Activated T-helper 9 cell treated with anti-CD3 and anti-CD28 coated beads, Interleukin-2, amount 50 U/mL, for 16 hours (primary cell): Measurements from ENCODE around the gene LYG1.

ENCODE experiments used
- DNase-seq: peaks from one replicate; pipeline ENCODE4 v3.0.0-alpha.2; 2020; ENCODE audit warnings: low read depth

The LYG1 gene

DNA sequence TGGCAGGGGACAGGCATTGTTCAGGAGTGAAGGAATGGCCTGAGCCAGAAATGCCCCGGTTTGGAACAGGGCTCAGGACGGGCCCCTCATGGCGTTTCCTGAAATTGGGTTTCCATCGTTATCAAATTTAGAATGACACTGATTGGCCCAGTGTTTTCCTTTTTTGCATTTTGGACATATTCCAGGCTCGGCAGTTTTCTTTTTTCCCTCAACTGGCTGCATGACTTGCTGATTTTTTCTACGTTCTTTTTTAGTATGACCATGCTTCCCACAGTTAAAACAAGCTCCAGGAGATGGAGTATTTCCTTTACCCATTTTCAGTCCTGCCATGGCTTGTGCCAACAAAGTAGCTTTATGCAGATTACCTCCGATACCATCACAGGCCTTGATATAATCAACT, 25.1 kb downstream of the LYG1 start:
- DNase-seq = no peak

DNA sequence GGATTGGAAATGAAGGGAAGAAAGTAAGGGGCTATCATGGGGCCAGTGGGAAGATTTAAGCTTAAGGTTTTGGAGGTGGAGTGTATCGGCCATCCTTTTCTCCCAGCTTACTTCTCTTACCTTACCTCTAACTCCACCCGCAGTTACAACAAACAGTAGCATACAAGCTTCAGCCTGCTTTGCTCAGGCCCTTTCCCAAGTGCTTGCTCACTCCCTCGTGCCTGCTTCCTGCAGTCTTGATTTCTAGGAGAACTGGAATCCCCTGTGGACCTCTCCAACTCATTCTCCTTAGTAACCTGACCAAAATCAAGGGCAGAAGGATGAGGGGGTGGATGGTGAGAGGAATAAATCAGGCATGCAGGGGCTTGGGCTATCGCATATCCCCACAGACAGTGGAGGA, 39.8 kb downstream of the LYG1 start:
- DNase-seq = no peak

DNA sequence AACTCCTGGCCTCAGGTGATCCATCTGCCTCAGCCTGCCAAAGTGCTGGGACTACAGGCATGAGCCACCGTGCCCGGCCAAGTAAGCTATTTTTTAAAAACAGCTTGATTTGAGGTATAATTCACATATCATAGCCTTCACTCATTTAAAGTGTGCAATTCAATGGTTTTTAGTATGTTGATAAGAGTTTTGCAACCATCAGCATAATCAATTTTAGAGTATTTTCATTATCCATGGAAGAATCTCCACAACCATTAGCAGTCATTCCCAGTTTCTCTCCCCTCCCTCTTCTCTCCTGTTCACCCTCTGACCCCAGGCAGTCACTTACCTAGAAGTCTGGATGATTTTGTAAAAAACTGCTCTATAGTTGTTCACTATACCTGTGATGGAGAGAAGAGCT, 40.8 kb downstream of the LYG1 start:
- DNase-seq = no peak

- DNase-seq = no peak
Observed at GRCh38 chr2:99259465-99259864, 41.5 kb downstream of the LYG1 start.

- no peak for DNase-seq
Observed at GRCh38 chr2:99256677-99257076, 44.3 kb downstream of the LYG1 start.

DNA sequence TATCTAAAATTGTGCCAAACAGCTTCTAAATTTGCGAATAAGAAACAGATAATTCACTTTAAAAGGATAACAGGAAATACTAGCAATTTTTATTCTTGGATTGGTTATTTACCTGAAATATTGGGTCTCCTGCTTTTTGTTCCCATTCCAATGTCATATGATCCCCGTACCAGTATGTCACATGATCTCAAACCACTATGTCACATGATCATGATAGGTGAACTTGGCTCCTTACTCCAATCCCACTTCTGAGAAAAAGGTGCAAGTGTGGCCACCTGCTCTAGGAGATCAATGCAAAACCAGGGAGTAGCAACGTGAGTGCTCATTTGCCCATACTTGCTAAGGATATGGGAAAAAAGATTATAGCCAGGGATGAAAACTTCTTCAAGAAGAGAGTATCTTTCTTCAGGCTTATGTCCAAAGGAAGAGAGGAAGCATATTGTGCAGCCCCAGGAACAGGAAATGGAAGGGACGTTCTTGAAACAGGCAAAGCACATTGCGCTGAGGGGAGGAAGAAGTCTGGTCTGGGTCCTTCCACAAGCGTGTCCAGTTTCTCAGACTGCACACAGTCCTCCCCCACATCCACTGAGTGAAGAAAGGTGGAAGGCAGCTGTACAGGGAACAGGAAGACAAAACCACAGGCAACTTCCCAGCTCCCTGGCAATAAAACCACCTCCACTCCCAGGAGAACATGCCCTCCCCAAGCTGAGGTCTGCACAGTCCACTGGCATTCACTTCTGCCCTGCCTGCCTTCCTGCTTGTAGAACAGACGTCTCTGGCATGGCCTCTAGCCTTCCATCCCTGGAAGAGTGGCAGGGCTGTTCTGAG, 45.3 kb downstream of the LYG1 start, which contains the start of gene LYG2:
TSS of gene LYG2 (minus strand) at position 176 of the 828 bp plus-strand sequence. CDS start 1,406 bp downstream, outside the sequence.
- no peak for DNase-seq

GRCh38 chr2:99249951-99250350, 51.0 kb downstream of the LYG1 start:
- DNase-seq = no peak

DNA sequence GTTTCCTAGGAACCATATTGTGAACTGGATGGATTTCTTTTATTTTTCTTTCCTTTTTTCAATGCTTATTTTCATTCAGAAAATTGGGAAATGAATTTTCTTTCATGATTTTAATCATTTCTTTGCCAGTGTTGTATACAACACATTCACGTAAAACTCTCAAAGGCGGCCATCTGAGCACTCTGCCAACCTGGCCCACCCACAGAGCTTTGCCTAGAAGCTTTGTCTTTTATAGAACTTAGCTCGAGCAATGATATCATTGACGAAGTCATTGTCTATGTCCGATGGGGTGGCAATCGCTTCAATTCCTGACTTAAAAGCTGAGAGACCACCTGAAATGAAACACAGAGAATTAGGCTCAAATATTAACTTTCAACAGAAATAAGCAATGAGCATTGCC, 58.8 kb downstream of the LYG1 start:
- DNase-seq = no peak

DNA sequence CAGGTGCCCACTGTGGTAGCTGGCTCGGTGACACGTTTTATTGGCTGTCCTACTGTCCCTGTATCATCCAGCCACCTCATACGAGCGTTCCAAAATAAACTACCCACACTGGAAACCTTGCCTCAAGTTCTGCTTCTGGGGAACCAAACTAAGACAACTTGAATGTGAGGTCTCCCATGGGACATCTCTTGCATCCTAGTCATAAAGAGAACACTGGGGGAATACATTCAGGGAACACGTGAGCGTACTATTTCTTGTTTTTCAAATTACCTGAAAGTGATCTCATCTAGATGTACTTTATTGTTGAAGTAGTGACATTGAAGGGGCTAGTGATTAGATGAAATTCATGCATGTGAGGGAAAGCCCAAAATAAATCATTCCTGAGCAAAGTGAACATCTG, 60.6 kb downstream of the LYG1 start:
- DNase-seq = no peak

GRCh38 chr2:99238599-99238998, 62.4 kb downstream of the LYG1 start:
- no peak for DNase-seq
